GM12864 (cell line): ENCODE measurements around the gene SGK2.

Source experiments
- DNase-seq: peaks from one replicate; pipeline ENCODE4 v3.0.0-alpha.2; 2011; ENCODE audit warnings: low read depth
- H3K4me3 ChIP-seq: 2 replicates; pipeline ENCODE4 v1.5.1; 2011; ENCODE audit warnings: mild to moderate bottlenecking, low read depth, low read length, control low read depth
- TF ChIP-seq, protein P1 (sequence below): IDR thresholded peaks from 2 replicates; pipeline ENCODE4 v1.5.1; 2011; ENCODE audit warnings: low read depth, mild to moderate bottlenecking, moderate library complexity, low read length, control low read depth, inconsistent platforms; ENCODE audit errors: missing control alignments

The SGK2 gene

GRCh38 chr20:43545837-43546578 lies 12.8 kb upstream of the SGK2 start:
- DNase-seq: no peak

GRCh38 chr20:43548273-43548880 lies 10.4 kb upstream of the SGK2 start:
- TF ChIP-seq, protein P1, sequence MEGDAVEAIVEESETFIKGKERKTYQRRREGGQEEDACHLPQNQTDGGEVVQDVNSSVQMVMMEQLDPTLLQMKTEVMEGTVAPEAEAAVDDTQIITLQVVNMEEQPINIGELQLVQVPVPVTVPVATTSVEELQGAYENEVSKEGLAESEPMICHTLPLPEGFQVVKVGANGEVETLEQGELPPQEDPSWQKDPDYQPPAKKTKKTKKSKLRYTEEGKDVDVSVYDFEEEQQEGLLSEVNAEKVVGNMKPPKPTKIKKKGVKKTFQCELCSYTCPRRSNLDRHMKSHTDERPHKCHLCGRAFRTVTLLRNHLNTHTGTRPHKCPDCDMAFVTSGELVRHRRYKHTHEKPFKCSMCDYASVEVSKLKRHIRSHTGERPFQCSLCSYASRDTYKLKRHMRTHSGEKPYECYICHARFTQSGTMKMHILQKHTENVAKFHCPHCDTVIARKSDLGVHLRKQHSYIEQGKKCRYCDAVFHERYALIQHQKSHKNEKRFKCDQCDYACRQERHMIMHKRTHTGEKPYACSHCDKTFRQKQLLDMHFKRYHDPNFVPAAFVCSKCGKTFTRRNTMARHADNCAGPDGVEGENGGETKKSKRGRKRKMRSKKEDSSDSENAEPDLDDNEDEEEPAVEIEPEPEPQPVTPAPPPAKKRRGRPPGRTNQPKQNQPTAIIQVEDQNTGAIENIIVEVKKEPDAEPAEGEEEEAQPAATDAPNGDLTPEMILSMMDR: no peak
- no peak for DNase-seq

More at GRCh38 chr20:43545837-43546578, 12.8 kb upstream of the SGK2 start:
- TF ChIP-seq, protein P1: no peak
- no peak overlapping the region for H3K4me3 ChIP-seq

GRCh38 chr20:43549416-43550065 lies 9.3 kb upstream of the SGK2 start:
- H3K4me3 ChIP-seq: no peak overlapping the region
- DNase-seq: no peak
- TF ChIP-seq, protein P1: no peak

More at GRCh38 chr20:43548273-43548880, 10.4 kb upstream of the SGK2 start:
- no peak overlapping the region for H3K4me3 ChIP-seq

GRCh38 chr20:43550456-43550855 lies 8.4 kb upstream of the SGK2 start:
- H3K4me3 ChIP-seq: no peak overlapping the region
- no peak for DNase-seq
- TF ChIP-seq, protein P1: no peak

- TF ChIP-seq, protein P1: no peak
- DNase-seq: no peak
- H3K4me3 ChIP-seq: no peak overlapping the region
Observed at GRCh38 chr20:43554369-43554768, 4.5 kb upstream of the SGK2 start.

GRCh38 chr20:43559147-43559987 lies 540 bp downstream of the SGK2 start:
- H3K4me3 ChIP-seq: no peak overlapping the region
- TF ChIP-seq, protein P1: no peak
- no peak for DNase-seq
